Measurements from ENCODE around the gene EXOC8.

- TF ChIP-seq CTCF (IDR thresholded peaks at IDR 0.05 in 4 of 5, conservative IDR thresholded peaks at IDR 0.05 in 1 of 5) (no peak), POLR2A (IDR thresholded peaks at IDR 0.05) (no peak)
These were observed 17.5 kb upstream of the EXOC8 start for GRCh38 chr1:231355171-231355570.

Data from gastrocnemius medialis (tissue), 4 donors.